IMR-90 (cell line): ENCODE measurements around the gene PTPRG. TPM values are rescaled to one million over a fixed set of nuclear protein-coding genes. Genes with fewer than 3 reads are reported as not detected.

Source experiments
- ATAC-seq: fragments of 200-7000 bp; cut with Tn5 transposase; 2 replicates; pipeline ENCODE4 v1.9.1; 2020; ENCODE audit warnings: low read depth, mild to moderate bottlenecking, moderate library complexity
- BruUV-seq: library from RNA; stranded (reverse); fragments of 400-500 nt; replicated peaks from 2 replicates; lab custom pipeline; 2021; lab: Mats Ljungman, UMichigan
- CTCF ChIA-PET: fragments of 300-600 bp; formaldehyde crosslinking; extraction: SDS; loops from one replicate; lab custom pipeline; 2021; ENCODE audit warnings: antibody characterized with exemption; lab: Yijun Ruan, JAX
- POLR2A ChIA-PET: fragments of 300-600 bp; sonication (Branson Sonifier 250); formaldehyde crosslinking; loops from one replicate; lab custom pipeline; 2022; ENCODE audit warnings: antibody characterized with exemption; ENCODE audit not compliant: unreplicated experiment; lab: Charles Lee
- DNase-seq: peaks from one replicate; pipeline ENCODE4 v3.0.0; 2013
- H2AFZ ChIP-seq: replicated peaks from 2 replicates; pipeline ENCODE3; 2013; ENCODE audit warnings: low read length, mild to moderate bottlenecking; ENCODE audit not compliant: poor library complexity
- H2AK5ac ChIP-seq: 2 replicates; pipeline ENCODE4 v1.6.1; 2013; ENCODE audit warnings: low read depth, low read length, inconsistent platforms
- H2AK9ac ChIP-seq: replicated peaks from 2 replicates; pipeline ENCODE3; 2013; ENCODE audit warnings: mild to moderate bottlenecking, low read depth, low read length, moderate library complexity; ENCODE audit not compliant: poor library complexity
- H2BK120ac ChIP-seq: 2 replicates; pipeline ENCODE4 v1.6.1; 2013; ENCODE audit warnings: low read depth, low read length, inconsistent platforms
- H2BK15ac ChIP-seq: 3 replicates; pipeline ENCODE4 v1.6.1; 2013; ENCODE audit warnings: low read depth, low read length, inconsistent platforms
- H2BK20ac ChIP-seq: 2 replicates; pipeline ENCODE4 v1.6.1; 2013; ENCODE audit warnings: low read depth, mild to moderate bottlenecking, inconsistent platforms, low read length, moderate library complexity
- H2BK5ac ChIP-seq: 2 replicates; pipeline ENCODE4 v1.6.1; 2013; ENCODE audit warnings: mild to moderate bottlenecking, low read depth, low read length, inconsistent platforms; ENCODE audit not compliant: poor library complexity, severe bottlenecking
- H3K14ac ChIP-seq: replicated peaks from 2 replicates; pipeline ENCODE4 v1.6.1; 2013; ENCODE audit warnings: low read depth, low read length, inconsistent platforms
- H3K18ac ChIP-seq: 2 replicates; pipeline ENCODE4 v1.6.1; 2013; ENCODE audit warnings: low read depth, low read length, control low read depth
- H3K23ac ChIP-seq: 2 replicates; pipeline ENCODE4 v1.6.1; 2013; ENCODE audit warnings: low read depth, low read length, inconsistent platforms
- H3K27ac ChIP-seq: 2 replicates; pipeline ENCODE4 v1.5.1; 2013; ENCODE audit warnings: mild to moderate bottlenecking, control low read depth, low read length; ENCODE audit not compliant: insufficient read depth
- H3K27me3 ChIP-seq: 2 replicates; pipeline ENCODE4 v1.6.1; 2013; ENCODE audit warnings: low read length; ENCODE audit not compliant: control insufficient read depth, insufficient read depth
- H3K36me3 ChIP-seq: 2 replicates; pipeline ENCODE4 v1.6.1; 2013; ENCODE audit warnings: low read length, mixed read lengths; ENCODE audit not compliant: control insufficient read depth, insufficient read depth
- H3K4ac ChIP-seq: 2 replicates; pipeline ENCODE4 v1.6.1; 2013; ENCODE audit warnings: low read depth, low read length, inconsistent platforms
- H3K4me1 ChIP-seq: 2 replicates; pipeline ENCODE4 v1.6.1; 2013; ENCODE audit warnings: low read length, mixed read lengths; ENCODE audit not compliant: control insufficient read depth, insufficient read depth
- H3K4me2 ChIP-seq: 2 replicates; pipeline ENCODE4 v1.6.1; 2013; ENCODE audit warnings: low read depth, mild to moderate bottlenecking, control low read depth, low read length, moderate library complexity
- H3K4me3 ChIP-seq: 2 replicates; pipeline ENCODE4 v1.5.1; 2013; ENCODE audit warnings: low read depth, mild to moderate bottlenecking, control low read depth, low read length, moderate library complexity; ENCODE audit not compliant: insufficient read depth
- H3K56ac ChIP-seq: 2 replicates; pipeline ENCODE4 v1.6.1; 2013; ENCODE audit warnings: low read length, inconsistent platforms; ENCODE audit not compliant: insufficient read depth; ENCODE audit errors: extremely low read depth
- H3K79me1 ChIP-seq, 2 experiments: 2 replicates each; pipeline ENCODE4 v1.6.1; 2013; ENCODE audit warnings: low read length in 2 of 2, inconsistent platforms in 1 of 2, low read depth in 1 of 2
- H3K9ac ChIP-seq: 2 replicates; pipeline ENCODE4 v1.6.1; 2013; ENCODE audit warnings: low read depth, low read length, control low read depth
- H3K9me1 ChIP-seq: 2 replicates; pipeline ENCODE4 v1.6.1; 2013; ENCODE audit warnings: low read length, inconsistent platforms; ENCODE audit not compliant: insufficient read depth
- H3K9me3 ChIP-seq: 2 replicates; pipeline ENCODE4 v1.6.1; 2013; ENCODE audit warnings: low read length; ENCODE audit not compliant: control insufficient read depth, insufficient read depth
- H4K20me1 ChIP-seq: 2 replicates; pipeline ENCODE4 v1.6.1; 2013; ENCODE audit warnings: low read length, inconsistent platforms; ENCODE audit not compliant: insufficient read depth
- H4K5ac ChIP-seq: 2 replicates; pipeline ENCODE4 v1.6.1; 2013; ENCODE audit warnings: mild to moderate bottlenecking, low read depth, low read length, control low read depth
- H4K8ac ChIP-seq, 2 experiments: 2 replicates each; pipeline ENCODE4 v1.6.1; 2013; ENCODE audit warnings: low read depth in 2 of 2, low read length in 2 of 2, control low read depth in 1 of 2, inconsistent platforms in 1 of 2
- H4K91ac ChIP-seq: 2 replicates; pipeline ENCODE4 v1.6.1; 2013; ENCODE audit warnings: low read depth, low read length, inconsistent platforms; ENCODE audit not compliant: insufficient read depth
- BHLHE40 ChIP-seq: fragments of 150-350 bp; IDR thresholded peaks from 2 replicates; pipeline ENCODE4 v1.6.1; 2016; ENCODE audit warnings: mild to moderate bottlenecking, low read depth, low read length
- CEBPB ChIP-seq: IDR thresholded peaks from 2 replicates; pipeline ENCODE4 v1.6.1; 2012; ENCODE audit warnings: low read depth, low read length, improper control_type of control experiment
- CHD1 ChIP-seq: IDR thresholded peaks from 2 replicates; pipeline ENCODE4 v1.6.1; 2012; ENCODE audit warnings: low read depth, low read length, improper control_type of control experiment
- FOS ChIP-seq: fragments of 150-350 bp; IDR thresholded peaks from 2 replicates; pipeline ENCODE4 v1.6.1; 2016; ENCODE audit warnings: low read depth, low read length
- MAFK ChIP-seq: IDR thresholded peaks from 2 replicates; pipeline ENCODE4 v1.6.1; 2012; ENCODE audit warnings: low read depth, low read length, improper control_type of control experiment
- MAZ ChIP-seq: IDR thresholded peaks from 2 replicates; pipeline ENCODE4 v1.6.1; 2012; ENCODE audit warnings: low read depth, mild to moderate bottlenecking, low read length, improper control_type of control experiment, moderate library complexity, borderline replicate concordance
- MXI1 ChIP-seq: IDR thresholded peaks from 2 replicates; pipeline ENCODE4 v1.6.1; 2012; ENCODE audit warnings: low read depth, mild to moderate bottlenecking, low read length, moderate library complexity, borderline replicate concordance
- NFE2L2 ChIP-seq: fragments of 150-350 bp; IDR thresholded peaks from 2 replicates; pipeline ENCODE4 v1.6.1; 2016; ENCODE audit warnings: low read depth, mild to moderate bottlenecking, low read length
- POLR2A ChIP-seq: IDR thresholded peaks from 2 replicates; pipeline ENCODE4 v1.6.1; 2012; ENCODE audit warnings: mild to moderate bottlenecking, low read depth, low read length
- RAD21 ChIP-seq: IDR thresholded peaks from 2 replicates; pipeline ENCODE4 v1.6.1; 2012; ENCODE audit warnings: low read length, improper control_type of control experiment
- RCOR1 ChIP-seq: IDR thresholded peaks from 2 replicates; pipeline ENCODE4 v1.6.1; 2012; ENCODE audit warnings: mild to moderate bottlenecking, low read length, improper control_type of control experiment; ENCODE audit not compliant: insufficient replicate concordance
- RFX5 ChIP-seq: IDR thresholded peaks from 2 replicates; pipeline ENCODE4 v1.8.0; 2012; ENCODE audit warnings: low read depth, mild to moderate bottlenecking, low read length, moderate library complexity
- SMC3 ChIP-seq: fragments of 150-350 bp; IDR thresholded peaks from 2 replicates; pipeline ENCODE4 v1.6.1; 2016; ENCODE audit warnings: low read depth, mild to moderate bottlenecking, antibody characterized with exemption, low read length, moderate library complexity
- WGBS, 2 experiments: methylation state at CpG; one replicate each; pipeline versions ENCODE4 v1.1.5 to v1.1.7; 2013; ENCODE audit warnings: missing lambda C conversion rate in 2 of 2; ENCODE audit not compliant: insufficient read length in 1 of 2; ENCODE audit errors: extremely low coverage in 2 of 2; 5-methylcytosine and 5-hydroxymethylcytosine counted together
- dilution Hi-C: fragments of 300-500 bp; cut with HindIII; formaldehyde crosslinking; loops from one replicate; pipeline ENCODE4 v1.14.3; 2018; ENCODE audit warnings: low sequenced_read_pairs; ENCODE audit not compliant: unreplicated experiment
- in situ Hi-C: fragments of 300-500 bp; cut with MboI; formaldehyde crosslinking; loops from 3 replicates; pipeline ENCODE4 v1.14.3; 2019; ENCODE audit warnings: low sequenced_read_pairs, inconsistent platforms, mixed read lengths
- intact Hi-C: fragments of 100-400 bp; cut with micrococcal nuclease; formaldehyde crosslinking; loops from 2 replicates; pipeline ENCODE4 v1.10.0; 2022
- polyA plus RNA-seq, 3 experiments: library from polyadenylated mRNA; depleted of rRNA; stranded (reverse); fragments of >200 nt; gene quantifications; 2 replicates each; pipeline ENCODE4 v1.2.3, GENCODE V29; 2012; ENCODE audit warnings: low replicate concordance in 1 of 3
- total RNA-seq: library from RNA; depleted of rRNA; stranded (reverse); fragments of >200 nt; gene quantifications from 2 replicates; pipeline ENCODE4 v1.2.3, GENCODE V29; 2012
- TF ChIP-seq, protein P1 (sequence below): conservative IDR thresholded peaks from 2 replicates; pipeline ENCODE4 v1.5.1; 2012; ENCODE audit warnings: mild to moderate bottlenecking, low read depth, low read length, improper control_type of control experiment
- TF ChIP-seq, protein P2 (sequence below): fragments of 150-350 bp; IDR thresholded peaks from 2 replicates; pipeline ENCODE4 v1.6.1; 2016; ENCODE audit warnings: low read depth, mild to moderate bottlenecking, low read length, moderate library complexity, borderline replicate concordance
- TF ChIP-seq, protein P3 (sequence below): fragments of 150-350 bp; IDR thresholded peaks from 2 replicates; pipeline ENCODE4 v1.6.1; 2017; ENCODE audit warnings: mild to moderate bottlenecking, antibody characterized with exemption, low read length, low read depth

PTPRG gene
- total and polyA plus RNA-seq, 2 of the 4 experiments (the other 2 are of a cell fraction): 7.7 to 31.0 TPM

DNA sequence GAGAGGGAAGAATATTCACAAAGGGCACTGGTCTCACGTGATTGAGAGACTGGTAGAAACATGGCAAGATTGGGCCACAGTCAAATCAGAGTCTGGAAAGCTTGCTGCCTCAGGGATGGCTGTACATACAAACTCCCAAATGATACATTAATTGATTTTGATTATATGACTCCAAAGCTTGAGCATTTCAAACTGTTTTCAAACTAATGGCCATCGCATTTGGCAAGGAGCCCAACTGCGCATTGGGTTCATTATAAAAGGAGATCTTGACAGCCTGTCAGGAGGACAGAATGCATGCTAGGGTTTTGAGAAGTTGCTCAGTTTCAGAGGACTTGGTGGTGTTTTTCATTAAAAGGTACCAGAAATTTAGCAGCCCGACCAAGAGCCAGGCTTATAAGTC, 117.7 kb downstream of the PTPRG start:
- H3K36me3 ChIP-seq: no peaks in the 10 kb centered on the region
- H2BK5ac ChIP-seq: no peak overlapping the region
- CTCF ChIA-PET: no interaction called here
- H3K79me1 ChIP-seq: peaks cover 36 to 57% of the 10 kb centered on the region in 2 experiments
- no peak overlapping the region for H2BK15ac ChIP-seq
- no TSS peak for BruUV-seq
- no peak overlapping the region for H3K4me3 ChIP-seq
- ATAC-seq (no peak), DNase-seq (no peak)
- H3K27me3 ChIP-seq: no peaks in the 10 kb centered on the region
- no peak overlapping the region for H2AK5ac ChIP-seq
- H4K8ac ChIP-seq: no peak overlapping the region
- H2AFZ ChIP-seq: no peak overlapping the region
- POLR2A ChIA-PET: no interaction called here
- H3K14ac ChIP-seq: no peak overlapping the region
- no peak overlapping the region for H3K9ac ChIP-seq
- no peak overlapping the region for H3K18ac ChIP-seq
- H3K27ac ChIP-seq: no peak overlapping the region
- H4K20me1 ChIP-seq: peaks cover 8% of the 10 kb centered on the region; the same call in 1 of the 2 replicates
- H2BK120ac ChIP-seq: no peak overlapping the region
- H4K91ac ChIP-seq: no peak overlapping the region
- WGBS, 2 experiments: no CpG with 5 or more reads among the region's 4 CpGs
- H3K9me1 ChIP-seq: 0 out of 2 replicates have a peak, but pooled peaks cover 2% of the 10 kb centered on the region
- no peak overlapping the region for H3K23ac ChIP-seq
- no peak overlapping the region for H2BK20ac ChIP-seq
- in situ Hi-C loops: no loop called here
- H2AK9ac ChIP-seq: no peak overlapping the region
- H3K4me1 ChIP-seq: no peaks in the 10 kb centered on the region
- no peak overlapping the region for H4K5ac ChIP-seq
- TF ChIP-seq FOS: no peak
- TF ChIP-seq, protein P1, sequence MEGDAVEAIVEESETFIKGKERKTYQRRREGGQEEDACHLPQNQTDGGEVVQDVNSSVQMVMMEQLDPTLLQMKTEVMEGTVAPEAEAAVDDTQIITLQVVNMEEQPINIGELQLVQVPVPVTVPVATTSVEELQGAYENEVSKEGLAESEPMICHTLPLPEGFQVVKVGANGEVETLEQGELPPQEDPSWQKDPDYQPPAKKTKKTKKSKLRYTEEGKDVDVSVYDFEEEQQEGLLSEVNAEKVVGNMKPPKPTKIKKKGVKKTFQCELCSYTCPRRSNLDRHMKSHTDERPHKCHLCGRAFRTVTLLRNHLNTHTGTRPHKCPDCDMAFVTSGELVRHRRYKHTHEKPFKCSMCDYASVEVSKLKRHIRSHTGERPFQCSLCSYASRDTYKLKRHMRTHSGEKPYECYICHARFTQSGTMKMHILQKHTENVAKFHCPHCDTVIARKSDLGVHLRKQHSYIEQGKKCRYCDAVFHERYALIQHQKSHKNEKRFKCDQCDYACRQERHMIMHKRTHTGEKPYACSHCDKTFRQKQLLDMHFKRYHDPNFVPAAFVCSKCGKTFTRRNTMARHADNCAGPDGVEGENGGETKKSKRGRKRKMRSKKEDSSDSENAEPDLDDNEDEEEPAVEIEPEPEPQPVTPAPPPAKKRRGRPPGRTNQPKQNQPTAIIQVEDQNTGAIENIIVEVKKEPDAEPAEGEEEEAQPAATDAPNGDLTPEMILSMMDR: no peak
- no peak for TF ChIP-seq MAZ
- TF ChIP-seq CEBPB: no peak
- TF ChIP-seq BHLHE40: no peak
- TF ChIP-seq RFX5: no peak
- no peak for TF ChIP-seq RAD21
- no peak for TF ChIP-seq SMC3
- TF ChIP-seq CHD1: no peak
- TF ChIP-seq, protein P2, sequence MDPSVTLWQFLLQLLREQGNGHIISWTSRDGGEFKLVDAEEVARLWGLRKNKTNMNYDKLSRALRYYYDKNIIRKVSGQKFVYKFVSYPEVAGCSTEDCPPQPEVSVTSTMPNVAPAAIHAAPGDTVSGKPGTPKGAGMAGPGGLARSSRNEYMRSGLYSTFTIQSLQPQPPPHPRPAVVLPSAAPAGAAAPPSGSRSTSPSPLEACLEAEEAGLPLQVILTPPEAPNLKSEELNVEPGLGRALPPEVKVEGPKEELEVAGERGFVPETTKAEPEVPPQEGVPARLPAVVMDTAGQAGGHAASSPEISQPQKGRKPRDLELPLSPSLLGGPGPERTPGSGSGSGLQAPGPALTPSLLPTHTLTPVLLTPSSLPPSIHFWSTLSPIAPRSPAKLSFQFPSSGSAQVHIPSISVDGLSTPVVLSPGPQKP: no peak
- TF ChIP-seq NFE2L2: no peak
- no peak for TF ChIP-seq RCOR1
- TF ChIP-seq MAFK: no peak
- TF ChIP-seq MXI1: no peak
- TF ChIP-seq, protein P3, sequence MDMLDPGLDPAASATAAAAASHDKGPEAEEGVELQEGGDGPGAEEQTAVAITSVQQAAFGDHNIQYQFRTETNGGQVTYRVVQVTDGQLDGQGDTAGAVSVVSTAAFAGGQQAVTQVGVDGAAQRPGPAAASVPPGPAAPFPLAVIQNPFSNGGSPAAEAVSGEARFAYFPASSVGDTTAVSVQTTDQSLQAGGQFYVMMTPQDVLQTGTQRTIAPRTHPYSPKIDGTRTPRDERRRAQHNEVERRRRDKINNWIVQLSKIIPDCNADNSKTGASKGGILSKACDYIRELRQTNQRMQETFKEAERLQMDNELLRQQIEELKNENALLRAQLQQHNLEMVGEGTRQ: no peak
- no peak for TF ChIP-seq POLR2A
- H3K4ac ChIP-seq: no peak overlapping the region
- no peak overlapping the region; the same call in 1 of the 2 replicates for H3K4me2 ChIP-seq
- no peak overlapping the region for H3K56ac ChIP-seq
- H3K9me3 ChIP-seq: no peaks in the 10 kb centered on the region
- intact Hi-C loops: no loop called here
- dilution Hi-C loops: no loop called here
